Astrocyte (in vitro differentiated cells and primary cell): ENCODE measurements around the gene SYTL3. TPM values are rescaled to one million over a fixed set of nuclear protein-coding genes. Genes with fewer than 3 reads are reported as not detected.
"Not testable (repeated sequence)": the region's sequence is repeated elsewhere in the genome, so short reads cannot be mapped to it uniquely, and the experiment has no call there.

Source experiments
- DNase-seq: peaks from one replicate; pipeline ENCODE4 v3.0.0-alpha.2; 2010; ENCODE audit warnings: low read depth
- FAIRE-seq: peaks from 2 replicates; lab custom pipeline; 2011; peaks lifted over from hg19 to GRCh38; lab: Jason Lieb, UNC
- H2AFZ ChIP-seq: 2 replicates; pipeline ENCODE4 v1.6.0; 2012; ENCODE audit warnings: low read depth, low read length, inconsistent platforms
- H3K27ac ChIP-seq: 2 replicates; pipeline ENCODE4 v1.5.1; 2011; ENCODE audit warnings: low read depth, low read length, inconsistent platforms
- H3K27me3 ChIP-seq: 2 replicates; pipeline ENCODE4 v1.6.0; 2011; ENCODE audit warnings: low read length, inconsistent platforms; ENCODE audit not compliant: insufficient read depth
- H3K36me3 ChIP-seq: 2 replicates; pipeline ENCODE4 v1.5.1; 2011; ENCODE audit warnings: low read length, inconsistent platforms; ENCODE audit not compliant: insufficient read depth
- H3K4me1 ChIP-seq: 2 replicates; pipeline ENCODE4 v1.5.1; 2011; ENCODE audit warnings: low read length, inconsistent platforms; ENCODE audit not compliant: insufficient read depth
- H3K4me2 ChIP-seq: 2 replicates; pipeline ENCODE4 v1.6.0; 2012; ENCODE audit warnings: low read length, inconsistent platforms
- H3K4me3 ChIP-seq: 2 replicates; pipeline ENCODE4 v1.5.1; 2011; ENCODE audit warnings: low read depth, mild to moderate bottlenecking, low read length, inconsistent platforms; ENCODE audit not compliant: insufficient read depth
- H3K79me2 ChIP-seq: 2 replicates; pipeline ENCODE4 v1.6.0; 2012; ENCODE audit warnings: mild to moderate bottlenecking, low read length, inconsistent platforms; ENCODE audit not compliant: insufficient read depth
- H3K9ac ChIP-seq: 2 replicates; pipeline ENCODE4 v1.6.0; 2012; ENCODE audit warnings: mild to moderate bottlenecking, low read length, inconsistent platforms
- H3K9me3 ChIP-seq: 2 replicates; pipeline ENCODE4 v1.5.1; 2012; ENCODE audit warnings: low read depth, mild to moderate bottlenecking, low read length, inconsistent platforms; ENCODE audit not compliant: insufficient read depth
- H4K20me1 ChIP-seq: 2 replicates; pipeline ENCODE4 v1.6.0; 2012; ENCODE audit warnings: low read length, inconsistent platforms; ENCODE audit not compliant: insufficient read depth
- H3K27ac Mint-ChIP-seq: one replicate; pipeline ENCODE4 v1.8.0; 2021; ENCODE audit warnings: mild to moderate bottlenecking, mixed read lengths; ENCODE audit not compliant: unreplicated experiment
- H3K27me3 Mint-ChIP-seq: one replicate; pipeline ENCODE4 v1.8.0; 2021; ENCODE audit warnings: low read depth, mixed read lengths; ENCODE audit not compliant: unreplicated experiment
- H3K36me3 Mint-ChIP-seq: one replicate; pipeline ENCODE4 v1.8.0; 2021; ENCODE audit warnings: low read depth, mixed read lengths; ENCODE audit not compliant: unreplicated experiment
- H3K4me1 Mint-ChIP-seq: one replicate; pipeline ENCODE4 v1.8.0; 2021; ENCODE audit warnings: low read depth, mixed read lengths; ENCODE audit not compliant: unreplicated experiment
- H3K4me3 Mint-ChIP-seq: one replicate; pipeline ENCODE4 v1.8.0; 2021; ENCODE audit warnings: mild to moderate bottlenecking, moderate library complexity, mixed read lengths; ENCODE audit not compliant: unreplicated experiment
- H3K9me3 Mint-ChIP-seq: one replicate; pipeline ENCODE4 v1.8.0; 2021; ENCODE audit warnings: mild to moderate bottlenecking, mixed read lengths; ENCODE audit not compliant: unreplicated experiment
- CTCF ChIP-seq: IDR thresholded peaks from 2 replicates; pipeline ENCODE4 v1.5.1; 2011; ENCODE audit warnings: low read depth, mild to moderate bottlenecking, inconsistent platforms, low read length, moderate library complexity; ENCODE audit not compliant: insufficient read depth
- EZH2 ChIP-seq: IDR thresholded peaks from 2 replicates; pipeline ENCODE4 v1.6.1; 2012; ENCODE audit warnings: mild to moderate bottlenecking, low read length, inconsistent platforms; ENCODE audit not compliant: insufficient read depth
- total RNA-seq: library from RNA; stranded (reverse); gene quantifications from 2 replicates; pipeline ENCODE4 v1.2.1, GENCODE V29; 2021

The SYTL3 gene
- total RNA-seq, 1 donor from 2014 or later = 1.2 TPM

- H3K27me3 Mint-ChIP-seq = peaks cover 5% of the 10 kb centered on the region
- Histone ChIP-seq H3K27ac (peak overlapping the region; percentile 81), H4K20me1 (no peaks in the 10 kb centered on the region), H3K79me2 (no peaks in the 10 kb centered on the region), H3K4me2 (peak overlapping the region; percentile 23), H3K36me3 (no peaks in the 10 kb centered on the region), H3K27me3 (no peaks in the 10 kb centered on the region), H2AFZ (peak overlapping the region; percentile 55), H3K9me3 (no peaks in the 10 kb centered on the region), H3K4me1 (peaks cover 24% of the 10 kb centered on the region), H3K4me3 (peak overlapping the region; percentile 26), H3K9ac (peak overlapping the region; percentile 59)
- no peaks in the 10 kb centered on the region for H3K9me3 Mint-ChIP-seq
- no peak overlapping the region for H3K4me3 Mint-ChIP-seq
- peak overlapping the region; percentile 55 for H3K27ac Mint-ChIP-seq
- TF ChIP-seq EZH2 = no peak
- TF ChIP-seq CTCF = no peak
- no peaks in the 10 kb centered on the region for H3K36me3 Mint-ChIP-seq
- H3K4me1 Mint-ChIP-seq = peaks cover 17% of the 10 kb centered on the region
- DNase-seq (peak; percentile 76), FAIRE-seq (peak; percentile 83)
Observed at GRCh38 chr6:158654960-158655489, 5.2 kb downstream of the SYTL3 start.

- H4K20me1 ChIP-seq = no peaks in the 10 kb centered on the region
- no peaks in the 10 kb centered on the region for H3K9me3 Mint-ChIP-seq
- peak overlapping the region; percentile 23 for H3K4me2 ChIP-seq
- H3K27me3 Mint-ChIP-seq = peaks cover 6% of the 10 kb centered on the region
- no peak overlapping the region for H3K27ac Mint-ChIP-seq
- peak overlapping the region; percentile 81 for H3K27ac ChIP-seq
- DNase-seq (no peak), FAIRE-seq (no peak)
- H3K79me2 ChIP-seq = no peaks in the 10 kb centered on the region
- H3K9me3 ChIP-seq = no peaks in the 10 kb centered on the region
- H3K4me1 ChIP-seq = peaks cover 24% of the 10 kb centered on the region
- no peaks in the 10 kb centered on the region for H3K27me3 ChIP-seq
- H3K4me3 ChIP-seq = peak overlapping the region; percentile 26
- H3K4me1 Mint-ChIP-seq = peaks cover 17% of the 10 kb centered on the region
- H3K36me3 Mint-ChIP-seq = no peaks in the 10 kb centered on the region
- H3K4me3 Mint-ChIP-seq = no peak overlapping the region
- H3K9ac ChIP-seq = peak overlapping the region; percentile 38
- H3K36me3 ChIP-seq = no peaks in the 10 kb centered on the region
- H2AFZ ChIP-seq = no peak overlapping the region
- TF ChIP-seq EZH2 (no peak), CTCF (no peak)
Observed at GRCh38 chr6:158655569-158656450, 6.0 kb downstream of the SYTL3 start.

GRCh38 chr6:158656986-158657385 is 7.1 kb downstream of the SYTL3 start:
- not testable (repeated sequence) for H3K27ac Mint-ChIP-seq, H3K9me3 Mint-ChIP-seq, H3K4me2 ChIP-seq

More at GRCh38 chr6:158656986-158657385, 7.1 kb downstream of the SYTL3 start:
- H3K36me3 ChIP-seq, H3K27ac ChIP-seq, H3K4me3 Mint-ChIP-seq, H3K4me3 ChIP-seq, H4K20me1 ChIP-seq, H3K27me3 ChIP-seq, FAIRE-seq, H3K27me3 Mint-ChIP-seq, H3K36me3 Mint-ChIP-seq, H3K79me2 ChIP-seq, H2AFZ ChIP-seq, H3K9ac ChIP-seq, H3K9me3 ChIP-seq: not testable (repeated sequence)
- H3K4me1 ChIP-seq = peaks cover 24% of the 10 kb centered on the region
- DNase-seq = peak; percentile 36
- H3K4me1 Mint-ChIP-seq = peaks cover 17% of the 10 kb centered on the region
